GM18907 (cell line): ENCODE measurements around the gene CBX8.
"Not testable (repeated sequence)": the region's sequence is repeated elsewhere in the genome, so short reads cannot be mapped to it uniquely, and the experiment has no call there.

ENCODE experiments used
- ATAC-seq: cut with Tn5 transposase; IDR thresholded peaks from one replicate; pipeline ENCODE4 v1.9.1; 2021; ENCODE audit warnings: mild to moderate bottlenecking, moderate library complexity; ENCODE audit not compliant: unreplicated experiment

CBX8 gene

GRCh38 chr17:79757140-79757745 is 39.6 kb downstream of the CBX8 start:
- no peak for ATAC-seq

GRCh38 chr17:79755591-79755990 is 41.3 kb downstream of the CBX8 start:
- no peak for ATAC-seq

- ATAC-seq, result not testable (repeated sequence)
These were observed 42.0 kb downstream of the CBX8 start for GRCh38 chr17:79754903-79755302.

- no peak for ATAC-seq
These were observed 42.5 kb downstream of the CBX8 start for GRCh38 chr17:79754370-79754769.

GRCh38 chr17:79752175-79752574 is 44.7 kb downstream of the CBX8 start:
- no peak for ATAC-seq

- no peak for ATAC-seq
These were observed 46.0 kb downstream of the CBX8 start for GRCh38 chr17:79750650-79751545.

GRCh38 chr17:79749958-79750357 is 46.9 kb downstream of the CBX8 start:
- ATAC-seq, result no peak

- no peak for ATAC-seq
These were observed 47.6 kb downstream of the CBX8 start for GRCh38 chr17:79749156-79749815.

GRCh38 chr17:79748295-79749099 is 48.4 kb downstream of the CBX8 start:
- ATAC-seq, result no peak

GRCh38 chr17:79747508-79748294 is 49.2 kb downstream of the CBX8 start:
- ATAC-seq, result no peak

- ATAC-seq, result no peak
These were observed 49.9 kb downstream of the CBX8 start for GRCh38 chr17:79746889-79747507.

GRCh38 chr17:79745641-79746105 is 51.2 kb downstream of the CBX8 start:
- ATAC-seq, result no peak

- ATAC-seq, result no peak
These were observed 53.3 kb downstream of the CBX8 start for GRCh38 chr17:79743614-79744013.

- no peak for ATAC-seq
These were observed 53.9 kb downstream of the CBX8 start for GRCh38 chr17:79742951-79743476.

- ATAC-seq, result no peak
These were observed 54.3 kb downstream of the CBX8 start for GRCh38 chr17:79742589-79742918.
